ENCODE results near the gene LILRA2.

The LILRA2 gene

GRCh38 chr19:54535601-54536000, 38.0 kb upstream of the LILRA2 start:
- H3K4me3 ChIP-seq (ENCODE audit: control insufficient read depth, low read depth, low read length), result no peak overlapping the region
- DNase-seq (ENCODE audit: low read depth), result no peak
- no peak for TF ChIP-seq CTCF (conservative IDR thresholded peaks at IDR 0.05; ENCODE audit: control insufficient read depth, insufficient read depth, low read depth, low read length)

GRCh38 chr19:54536956-54537355, 36.6 kb upstream of the LILRA2 start:
- H3K4me3 ChIP-seq (ENCODE audit: control insufficient read depth, low read depth, low read length), result no peak overlapping the region
- no peak for TF ChIP-seq CTCF (conservative IDR thresholded peaks at IDR 0.05; ENCODE audit: control insufficient read depth, insufficient read depth, low read depth, low read length)
- DNase-seq (ENCODE audit: low read depth), result no peak

- no peak for TF ChIP-seq CTCF (conservative IDR thresholded peaks at IDR 0.05; ENCODE audit: control insufficient read depth, insufficient read depth, low read depth, low read length)
- DNase-seq (ENCODE audit: low read depth), result no peak
- H3K4me3 ChIP-seq (ENCODE audit: control insufficient read depth, low read depth, low read length), result no peak overlapping the region
These were observed 31.9 kb upstream of the LILRA2 start for GRCh38 chr19:54541712-54542111.

GRCh38 chr19:54548806-54549205, 24.8 kb upstream of the LILRA2 start:
- DNase-seq (ENCODE audit: low read depth), result no peak
- TF ChIP-seq CTCF (conservative IDR thresholded peaks at IDR 0.05; ENCODE audit: control insufficient read depth, insufficient read depth, low read depth, low read length), result no peak
- H3K4me3 ChIP-seq (ENCODE audit: control insufficient read depth, low read depth, low read length), result no peak overlapping the region

- no peak for TF ChIP-seq CTCF (conservative IDR thresholded peaks at IDR 0.05; ENCODE audit: control insufficient read depth, insufficient read depth, low read depth, low read length)
- no peak for DNase-seq (ENCODE audit: low read depth)
- H3K4me3 ChIP-seq (ENCODE audit: control insufficient read depth, low read depth, low read length), result no peak overlapping the region
These were observed 24.4 kb upstream of the LILRA2 start for GRCh38 chr19:54549224-54549623.

GRCh38 chr19:54551293-54551692, 22.3 kb upstream of the LILRA2 start:
- TF ChIP-seq CTCF (conservative IDR thresholded peaks at IDR 0.05; ENCODE audit: control insufficient read depth, insufficient read depth, low read depth, low read length), result no peak

More at GRCh38 chr19:54551293-54551692, 22.3 kb upstream of the LILRA2 start:
- DNase-seq (ENCODE audit: low read depth), result no peak
- H3K4me3 ChIP-seq (ENCODE audit: control insufficient read depth, low read depth, low read length), result no peak overlapping the region

Measured in fibroblast of mammary gland (primary cell).